ENCODE measurements around the gene IL3.
A peak's percentile ranks its signal among the peaks of the same experiment; 100 is the strongest.

Gene IL3

GRCh38 chr5:132073231-132074013 lies 13.0 kb downstream of the IL3 start, which contains the start of gene CSF2:
Gene CSF2, plus strand, starts transcription at chr5:132073789. Its CDS starts 35 bp downstream, at chr5:132073824.
- DNase-seq = no peak

DNA sequence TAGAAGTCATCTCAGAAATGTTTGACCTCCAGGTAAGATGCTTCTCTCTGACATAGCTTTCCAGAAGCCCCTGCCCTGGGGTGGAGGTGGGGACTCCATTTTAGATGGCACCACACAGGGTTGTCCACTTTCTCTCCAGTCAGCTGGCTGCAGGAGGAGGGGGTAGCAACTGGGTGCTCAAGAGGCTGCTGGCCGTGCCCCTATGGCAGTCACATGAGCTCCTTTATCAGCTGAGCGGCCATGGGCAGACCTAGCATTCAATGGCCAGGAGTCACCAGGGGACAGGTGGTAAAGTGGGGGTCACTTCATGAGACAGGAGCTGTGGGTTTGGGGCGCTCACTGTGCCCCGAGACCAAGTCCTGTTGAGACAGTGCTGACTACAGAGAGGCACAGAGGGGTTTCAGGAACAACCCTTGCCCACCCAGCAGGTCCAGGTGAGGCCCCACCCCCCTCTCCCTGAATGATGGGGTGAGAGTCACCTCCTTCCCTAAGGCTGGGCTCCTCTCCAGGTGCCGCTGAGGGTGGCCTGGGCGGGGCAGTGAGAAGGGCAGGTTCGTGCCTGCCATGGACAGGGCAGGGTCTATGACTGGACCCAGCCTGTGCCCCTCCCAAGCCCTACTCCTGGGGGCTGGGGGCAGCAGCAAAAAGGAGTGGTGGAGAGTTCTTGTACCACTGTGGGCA lies 13.8 kb downstream of the IL3 start:
- DNase-seq = no peak

DNA sequence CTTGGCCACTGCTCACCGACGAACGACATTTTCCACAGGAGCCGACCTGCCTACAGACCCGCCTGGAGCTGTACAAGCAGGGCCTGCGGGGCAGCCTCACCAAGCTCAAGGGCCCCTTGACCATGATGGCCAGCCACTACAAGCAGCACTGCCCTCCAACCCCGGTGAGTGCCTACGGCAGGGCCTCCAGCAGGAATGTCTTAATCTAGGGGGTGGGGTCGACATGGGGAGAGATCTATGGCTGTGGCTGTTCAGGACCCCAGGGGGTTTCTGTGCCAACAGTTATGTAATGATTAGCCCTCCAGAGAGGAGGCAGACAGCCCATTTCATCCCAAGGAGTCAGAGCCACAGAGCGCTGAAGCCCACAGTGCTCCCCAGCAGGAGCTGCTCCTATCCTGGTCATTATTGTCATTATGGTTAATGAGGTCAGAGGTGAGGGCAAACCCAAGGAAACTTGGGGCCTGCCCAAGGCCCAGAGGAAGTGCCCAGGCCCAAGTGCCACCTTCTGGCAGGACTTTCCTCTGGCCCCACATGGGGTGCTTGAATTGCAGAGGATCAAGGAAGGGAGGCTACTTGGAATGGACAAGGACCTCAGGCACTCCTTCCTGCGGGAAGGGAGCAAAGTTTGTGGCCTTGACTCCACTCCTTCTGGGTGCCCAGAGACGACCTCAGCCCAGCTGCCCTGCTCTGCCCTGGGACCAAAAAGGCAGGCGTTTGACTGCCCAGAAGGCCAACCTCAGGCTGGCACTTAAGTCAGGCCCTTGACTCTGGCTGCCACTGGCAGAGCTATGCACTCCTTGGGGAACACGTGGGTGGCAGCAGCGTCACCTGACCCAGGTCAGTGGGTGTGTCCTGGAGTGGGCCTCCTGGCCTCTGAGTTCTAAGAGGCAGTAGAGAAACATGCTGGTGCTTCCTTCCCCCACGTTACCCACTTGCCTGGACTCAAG lies 14.6 kb downstream of the IL3 start:
- no peak for DNase-seq

DNA sequence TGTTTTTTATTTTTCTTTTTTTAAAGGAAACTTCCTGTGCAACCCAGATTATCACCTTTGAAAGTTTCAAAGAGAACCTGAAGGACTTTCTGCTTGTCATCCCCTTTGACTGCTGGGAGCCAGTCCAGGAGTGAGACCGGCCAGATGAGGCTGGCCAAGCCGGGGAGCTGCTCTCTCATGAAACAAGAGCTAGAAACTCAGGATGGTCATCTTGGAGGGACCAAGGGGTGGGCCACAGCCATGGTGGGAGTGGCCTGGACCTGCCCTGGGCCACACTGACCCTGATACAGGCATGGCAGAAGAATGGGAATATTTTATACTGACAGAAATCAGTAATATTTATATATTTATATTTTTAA lies 15.2 kb downstream of the IL3 start:
- DNase-seq = no peak

DNA sequence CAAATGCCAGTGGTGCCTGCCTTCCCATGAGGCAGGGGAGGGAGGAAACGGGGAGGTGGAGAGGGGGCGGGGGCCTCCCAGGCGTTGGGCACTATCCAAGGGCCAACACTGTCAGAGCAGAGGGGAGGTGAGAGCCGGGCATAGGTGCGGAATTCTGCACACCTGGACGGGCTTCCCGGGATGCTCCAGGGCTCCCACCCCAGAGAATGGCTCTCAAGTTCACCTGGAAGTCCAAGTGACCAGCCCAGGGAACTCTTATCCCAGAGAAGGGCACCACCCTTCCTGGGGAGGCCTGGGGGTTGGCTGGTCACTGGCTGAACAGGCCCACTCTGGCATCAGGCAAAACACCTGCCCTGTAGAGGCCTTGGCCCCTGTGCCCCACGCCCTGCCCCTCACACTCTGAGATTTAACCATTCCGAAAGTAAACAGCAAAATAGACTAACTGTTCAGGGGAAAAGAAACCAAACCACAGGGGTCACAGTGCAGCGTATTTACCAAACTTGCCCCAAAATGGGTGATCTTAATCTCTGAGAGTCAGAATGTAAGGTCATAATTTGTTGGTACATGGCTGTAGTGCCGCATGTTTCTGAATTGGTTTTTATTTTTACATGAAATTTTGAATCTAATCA lies 15.9 kb downstream of the IL3 start:
- DNase-seq = no peak

DNA sequence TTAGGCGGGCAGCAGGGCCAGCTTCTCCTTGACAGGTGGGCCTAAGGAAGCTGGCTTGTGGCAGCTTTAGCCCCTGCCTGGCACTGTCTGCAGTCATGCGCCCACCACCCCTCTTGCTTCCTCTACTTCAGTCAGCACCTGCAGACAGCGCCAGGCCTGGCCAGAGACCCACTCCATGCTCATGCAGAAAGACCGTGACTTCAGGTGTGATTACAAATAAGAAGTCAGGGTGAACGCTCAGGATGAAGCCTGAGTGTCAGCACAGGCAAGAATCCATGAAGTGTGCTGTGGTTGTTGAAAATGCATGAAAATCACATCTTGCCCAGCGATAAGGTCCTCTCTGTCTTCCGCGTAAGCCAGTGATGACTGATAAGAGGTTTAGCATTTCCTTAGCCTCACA lies 16.5 kb downstream of the IL3 start:
- DNase-seq = no peak

GRCh38 chr5:132079081-132079480 lies 18.6 kb downstream of the IL3 start:
- DNase-seq = no peak

GRCh38 chr5:132079619-132080018 lies 19.2 kb downstream of the IL3 start:
- DNase-seq = no peak

GRCh38 chr5:132080595-132080994 lies 20.1 kb downstream of the IL3 start:
- DNase-seq = no peak

- DNase-seq = no peak
These were observed 21.0 kb downstream of the IL3 start for GRCh38 chr5:132081458-132081857.

DNA sequence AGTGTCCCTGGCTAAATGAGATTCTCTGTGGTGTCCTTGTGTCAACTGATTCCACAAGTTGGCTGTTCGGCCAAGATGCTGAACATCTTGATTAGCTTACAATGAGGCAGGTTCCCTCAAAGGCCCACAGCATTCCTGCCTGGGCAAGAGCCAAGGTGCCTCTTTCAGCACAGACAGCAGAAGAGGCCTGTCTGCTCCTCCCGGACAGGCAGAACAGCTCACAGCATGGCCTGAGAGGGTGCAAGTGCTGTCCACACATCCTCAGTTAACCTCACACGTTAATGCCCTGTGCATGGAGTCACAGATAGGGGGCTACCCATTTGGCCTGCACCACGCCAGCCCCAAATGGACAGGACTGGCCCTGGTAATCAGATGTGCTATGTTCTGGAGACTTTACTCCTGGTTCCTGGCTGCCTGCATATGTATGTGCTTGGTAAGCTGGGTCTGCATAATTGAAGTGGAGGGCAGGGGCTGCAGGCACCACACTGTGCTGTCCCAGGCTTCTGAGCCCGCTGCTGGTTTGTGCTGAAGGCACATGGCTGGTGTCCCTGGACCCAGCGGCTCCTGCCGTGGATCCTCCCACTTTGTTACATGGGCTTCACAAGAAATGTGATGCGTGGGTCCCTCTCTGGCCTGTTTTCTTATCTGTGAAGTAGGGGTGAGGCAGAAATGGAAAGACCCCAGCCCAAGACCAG lies 22.0 kb downstream of the IL3 start:
- no peak for DNase-seq

- DNase-seq = no peak
These were observed 22.7 kb downstream of the IL3 start for GRCh38 chr5:132083071-132083678.

- DNase-seq = no peak
These were observed 25.2 kb downstream of the IL3 start for GRCh38 chr5:132085686-132086085.

- peak in 1 of 14 donors; percentile 23 for DNase-seq
These were observed 25.9 kb downstream of the IL3 start for GRCh38 chr5:132086277-132086794.

GRCh38 chr5:132087176-132087575 lies 26.7 kb downstream of the IL3 start:
- DNase-seq = peak in 2 of 14 donors; percentile 29 to 72

- no peak for DNase-seq
These were observed 27.2 kb downstream of the IL3 start for GRCh38 chr5:132087661-132088060.

DNA sequence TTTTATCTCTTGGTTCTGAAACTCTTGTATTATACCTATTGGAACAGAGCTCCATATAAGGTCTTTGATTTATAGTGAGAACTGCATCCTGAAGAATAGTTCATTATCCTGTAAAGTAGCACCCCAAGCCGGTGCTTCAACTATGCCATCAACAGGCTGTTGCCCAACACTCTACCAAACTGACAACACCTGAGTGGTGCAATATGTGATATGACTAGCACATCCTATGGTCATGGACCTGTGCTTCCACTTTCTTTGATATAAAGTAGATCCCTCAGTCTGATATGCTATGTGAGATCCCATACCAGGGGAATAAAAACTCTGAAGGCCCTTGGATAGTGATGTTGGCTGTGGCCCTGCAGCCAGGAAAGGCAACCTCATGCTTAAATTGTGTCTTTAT lies 28.9 kb downstream of the IL3 start:
- DNase-seq = no peak

GRCh38 chr5:132090107-132090506 lies 29.7 kb downstream of the IL3 start:
- DNase-seq = no peak

GRCh38 chr5:132093271-132093670 lies 32.8 kb downstream of the IL3 start:
- DNase-seq = no peak

GRCh38 chr5:132094393-132095076 lies 34.1 kb downstream of the IL3 start:
- no peak for DNase-seq

GRCh38 chr5:132095077-132095410 lies 34.6 kb downstream of the IL3 start:
- DNase-seq = no peak
